ENCODE results near the gene RBM6.
"Not testable (repeated sequence)": the region's sequence is repeated elsewhere in the genome, so short reads cannot be mapped to it uniquely, and the experiment has no call there.

RBM6 gene

GRCh38 chr3:49917806-49918590 lies 22.0 kb upstream of the RBM6 start:
- DNase-seq, result not testable (repeated sequence)

DNA sequence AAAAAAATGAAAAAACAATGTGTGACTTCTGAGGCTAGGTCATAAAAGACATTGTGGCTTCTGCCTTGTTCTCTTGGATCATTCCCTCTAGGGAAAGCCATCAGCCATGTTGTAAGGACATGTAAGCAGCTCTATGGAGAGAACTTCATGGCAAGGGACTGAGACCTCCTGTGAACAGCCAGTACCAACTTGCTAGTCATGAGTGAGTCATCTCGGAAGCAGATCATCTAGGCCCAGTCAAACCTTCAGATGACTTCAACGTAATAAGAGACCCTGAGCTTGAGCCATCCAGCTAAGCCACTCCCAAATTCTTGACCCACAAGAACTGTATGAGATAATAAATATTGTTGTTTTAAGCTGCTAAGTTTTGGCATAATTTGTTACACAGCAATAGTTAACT lies 15.3 kb upstream of the RBM6 start:
- no peak for DNase-seq

GRCh38 chr3:49925485-49925884 lies 14.5 kb upstream of the RBM6 start:
- DNase-seq, result no peak

GRCh38 chr3:49926117-49926728 lies 13.7 kb upstream of the RBM6 start:
- DNase-seq, result no peak

- DNase-seq, result no peak
Measured at GRCh38 chr3:49927798-49928197, 12.2 kb upstream of the RBM6 start.

DNA sequence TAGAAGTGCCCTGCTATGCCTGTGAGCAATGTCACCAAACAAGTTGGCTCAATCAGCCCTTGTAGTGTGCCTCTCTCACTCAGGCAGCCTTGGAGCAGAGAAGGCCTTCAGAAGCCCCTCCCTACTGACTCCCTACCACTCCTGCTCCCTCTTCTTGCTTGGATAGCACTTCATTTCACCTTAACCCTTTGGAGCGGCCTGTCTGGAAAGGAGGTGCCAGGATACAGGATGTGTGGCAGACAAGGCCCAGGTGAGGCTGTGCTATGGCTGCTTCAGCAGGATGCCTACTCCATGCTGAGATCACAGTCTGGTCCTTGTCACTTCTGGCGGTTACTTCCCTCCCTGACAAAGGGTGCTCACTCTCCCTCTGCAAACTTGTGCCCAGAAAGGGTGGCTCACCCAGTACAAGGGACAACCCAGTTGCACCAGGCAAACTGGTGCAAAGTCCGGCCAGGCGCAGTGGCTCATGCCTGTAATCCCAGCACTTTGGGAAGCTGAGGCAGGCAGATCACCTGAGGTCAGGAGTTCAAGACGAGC lies 11.4 kb upstream of the RBM6 start:
- no peak for DNase-seq

- peak; percentile 90 for DNase-seq
Measured at GRCh38 chr3:49929291-49930167, 10.4 kb upstream of the RBM6 start, which contains the start of gene MON1A. Gene MON1A, minus strand, starts transcription at chr3:49929811. Its CDS starts 16,465 bp downstream, at chr3:49913346.

- DNase-seq, result no peak
Measured at GRCh38 chr3:49930168-49930690, 9.7 kb upstream of the RBM6 start.

GRCh38 chr3:49930922-49931321 lies 9.0 kb upstream of the RBM6 start:
- peak; percentile 50 for DNase-seq

- not testable (repeated sequence) for DNase-seq
Measured at GRCh38 chr3:49932281-49932680, 7.7 kb upstream of the RBM6 start.

GRCh38 chr3:49937090-49937489 lies 2.9 kb upstream of the RBM6 start:
- DNase-seq, result no peak

GRCh38 chr3:49940667-49941249 lies 808 bp downstream of the RBM6 start:
- DNase-seq, result no peak

- no peak for DNase-seq
Measured at GRCh38 chr3:49942651-49943050, 2.7 kb downstream of the RBM6 start.

- no peak for DNase-seq
Measured at GRCh38 chr3:49952924-49953323, 13.0 kb downstream of the RBM6 start.

DNA sequence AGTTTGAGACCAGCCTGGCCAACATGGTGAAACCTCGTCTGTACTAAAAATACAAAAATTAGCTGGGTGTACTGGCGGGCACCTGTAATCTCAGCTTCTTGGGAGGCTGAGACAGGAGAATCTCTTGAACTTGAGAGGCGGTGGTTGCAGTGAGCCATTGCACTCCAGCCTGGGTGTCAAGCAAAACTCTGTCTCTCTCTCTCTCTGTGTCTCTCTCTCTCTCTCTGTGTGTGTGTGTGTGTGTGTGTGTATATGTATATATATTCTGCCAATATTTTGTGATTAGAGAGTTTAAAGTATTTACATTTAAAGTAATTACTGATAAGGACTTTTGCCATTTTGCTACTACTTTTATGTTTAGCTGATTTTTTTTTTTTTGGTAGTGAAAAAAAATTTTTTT lies 15.7 kb downstream of the RBM6 start:
- DNase-seq, result no peak

GRCh38 chr3:49966233-49966942 lies 26.4 kb downstream of the RBM6 start:
- no peak for DNase-seq

DNA sequence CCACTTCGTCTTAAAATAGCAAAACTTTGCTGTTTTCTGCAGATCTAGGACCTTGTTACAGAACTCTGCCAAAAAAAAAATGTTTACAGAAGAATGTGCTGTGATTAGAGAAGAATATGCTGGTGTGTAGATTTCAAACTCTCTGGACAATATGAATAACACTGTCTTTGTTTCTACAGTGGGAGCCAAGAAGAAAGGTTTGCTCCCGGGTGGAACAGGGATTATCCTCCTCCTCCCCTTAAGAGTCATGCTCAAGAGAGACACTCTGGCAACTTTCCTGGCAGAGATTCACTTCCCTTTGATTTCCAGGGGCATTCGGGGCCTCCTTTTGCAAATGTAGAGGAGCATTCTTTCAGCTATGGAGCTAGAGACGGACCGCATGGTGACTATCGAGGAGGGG lies 27.3 kb downstream of the RBM6 start:
- no peak for DNase-seq

- no peak for DNase-seq
Measured at GRCh38 chr3:49968346-49968745, 28.4 kb downstream of the RBM6 start.

DNA sequence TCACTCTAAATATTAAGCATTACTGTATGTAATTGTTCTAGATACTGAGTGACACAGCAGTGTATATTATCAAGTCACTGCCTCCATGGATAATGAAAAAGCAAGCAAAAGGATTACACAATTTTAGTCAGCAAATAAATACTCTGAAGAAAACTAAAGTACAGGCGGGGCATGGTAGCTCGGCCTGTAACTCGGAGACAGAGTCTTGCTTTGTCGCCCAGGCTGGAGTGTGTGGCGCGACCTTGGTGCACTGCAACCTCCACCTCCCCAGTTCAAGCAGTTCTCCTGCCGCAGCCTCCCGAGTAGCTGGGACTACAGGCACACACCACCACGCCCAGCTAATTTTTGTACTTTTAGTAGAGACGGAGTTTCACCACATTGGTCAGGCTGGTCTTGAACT lies 32.7 kb downstream of the RBM6 start:
- DNase-seq, result no peak

DNA sequence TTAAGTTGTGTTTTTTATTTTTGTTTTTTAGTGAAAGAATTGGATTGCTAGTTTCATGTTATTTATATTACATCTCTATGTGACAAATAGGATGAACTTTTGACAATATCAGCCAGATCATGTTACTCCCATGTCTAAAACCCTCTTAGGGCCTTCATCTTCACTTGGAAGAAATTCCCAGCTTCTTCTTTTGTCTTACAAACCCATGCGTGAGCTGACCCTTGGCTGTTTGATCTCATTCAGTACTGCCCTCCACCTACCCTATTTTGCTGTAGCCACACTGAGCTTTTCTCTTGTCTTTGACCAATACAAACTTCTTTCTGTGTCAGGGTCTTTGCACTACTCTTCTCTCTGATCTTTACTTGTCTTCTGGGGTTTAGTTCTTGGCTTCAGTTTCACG lies 37.0 kb downstream of the RBM6 start:
- DNase-seq, result no peak

- DNase-seq, result no peak
Measured at GRCh38 chr3:49984394-49984793, 44.4 kb downstream of the RBM6 start.

DNA sequence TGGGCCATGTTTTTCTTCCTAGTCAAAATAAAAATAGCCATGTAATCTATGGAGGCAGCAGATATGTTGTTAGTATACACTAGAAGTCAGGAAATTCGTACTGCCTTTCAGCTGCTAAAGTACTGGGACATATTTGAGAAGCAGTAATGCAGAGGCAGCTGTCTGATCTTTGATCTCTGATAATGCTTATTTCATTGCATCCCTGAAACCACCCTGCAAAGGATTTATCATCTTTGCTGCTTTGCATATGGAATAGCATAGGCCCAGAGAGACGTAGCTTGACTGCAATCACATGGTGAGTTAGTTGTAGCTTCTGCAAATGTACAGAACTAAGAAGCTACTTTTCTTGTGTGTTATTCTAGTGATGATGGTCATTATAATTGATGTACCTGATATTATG lies 52.4 kb downstream of the RBM6 start:
- DNase-seq, result no peak
